Measurements from ENCODE around the gene SVOPL. TPM values are rescaled to one million over a fixed set of nuclear protein-coding genes. Genes with fewer than 3 reads are reported as not detected.

The SVOPL gene
- total and polyA plus RNA-seq, 2 donors (not counting 1 experiment from before 2014, with no cell fraction given): not detected

- POLR2A ChIA-PET: no interaction called here
- Mint-ChIP-seq H3K4me3 (no peak overlapping the region), H3K9me3 (ENCODE audit: insufficient read depth) (no peaks in the 10 kb centered on the region), H3K27me3 (no peaks in the 10 kb centered on the region), H3K4me1 (no peaks in the 10 kb centered on the region), H3K27ac (no peak overlapping the region)
- TF ChIP-seq EZH2 (IDR thresholded peaks at IDR 0.05; ENCODE audit: borderline replicate concordance, insufficient read depth, low read depth, low read length, poor library complexity, severe bottlenecking): no peak
- TF ChIP-seq CTCF (IDR thresholded peaks at IDR 0.05): no peak
- Histone ChIP-seq H3K36me3 (replicated peaks in 1 of 2; ENCODE audit: control extremely low read depth in 1 of 2, control insufficient read depth in 1 of 2, extremely low read depth in 1 of 2, insufficient read depth in 2 of 2, low read length in 1 of 2) (peaks cover 6 to 7% of the 10 kb centered on the region in 2 experiments), H3K27ac (ENCODE audit: low read length in 2 of 2) (no peak overlapping the region), H3K4me2 (replicated peaks; ENCODE audit: low read depth, low read length, poor library complexity, severe bottlenecking) (no peak overlapping the region), H3K4me3 (ENCODE audit: control extremely low read depth in 1 of 5, extremely low read depth in 1 of 5, insufficient read depth in 1 of 5, low read depth in 2 of 5, low read length in 4 of 5) (no peak overlapping the region), H4K20me1 (ENCODE audit: control insufficient read depth, insufficient read depth, low read length, poor library complexity, severe bottlenecking) (no peaks in the 10 kb centered on the region), H3K9ac (ENCODE audit: low read length) (no peak overlapping the region), H2AFZ (ENCODE audit: insufficient read depth, low read depth, low read length, poor library complexity, severe bottlenecking) (no peak overlapping the region), H3K27me3 (replicated peaks in 1 of 4; ENCODE audit: control extremely low read depth in 1 of 4, control insufficient read depth in 3 of 4, insufficient read depth in 4 of 4, low read length in 3 of 4) (no peaks in the 10 kb centered on the region), H3K79me2 (ENCODE audit: control insufficient read depth, insufficient read depth, low read length) (no peaks in the 10 kb centered on the region), H3K9me3 (ENCODE audit: control extremely low read depth in 1 of 3, control insufficient read depth in 2 of 3, insufficient read depth in 1 of 3, low read length in 2 of 3) (no peaks in the 10 kb centered on the region), H3K4me1 (ENCODE audit: control insufficient read depth in 2 of 2, insufficient read depth in 2 of 2, low read length in 2 of 2) (no peaks in the 10 kb centered on the region)
- DNase-seq (no peak), ATAC-seq (ENCODE audit: low read depth) (no peak)
- WGBS (ENCODE audit: insufficient coverage): no CpG with 5 or more reads among the region's 2 CpGs
- CTCF ChIA-PET: no interaction called here
- intact Hi-C loops (cut with micrococcal nuclease): loop anchor here (10.0 kb wide), 1 partner anchor 66 kb away; no protein-coding TSS in a partner anchor
These were observed 112.2 kb downstream of the SVOPL start for GRCh38 chr7:138588986-138589385.

- TF ChIP-seq CTCF (IDR thresholded peaks at IDR 0.05) (no peak), EZH2 (IDR thresholded peaks at IDR 0.05; ENCODE audit: borderline replicate concordance, insufficient read depth, low read depth, low read length, poor library complexity, severe bottlenecking) (no peak)
- WGBS (ENCODE audit: insufficient coverage): 100% methylated on average over 3 of the region's 4 CpGs
- no peaks in the 10 kb centered on the region for H3K9me3 Mint-ChIP-seq (ENCODE audit: insufficient read depth)
- Histone ChIP-seq H3K4me3 (ENCODE audit: control extremely low read depth in 1 of 5, extremely low read depth in 1 of 5, insufficient read depth in 1 of 5, low read depth in 2 of 5, low read length in 4 of 5) (no peak overlapping the region), H3K9me3 (ENCODE audit: control extremely low read depth in 1 of 3, control insufficient read depth in 2 of 3, insufficient read depth in 1 of 3, low read length in 2 of 3) (no peaks in the 10 kb centered on the region), H3K9ac (ENCODE audit: low read length) (no peak overlapping the region), H3K36me3 (replicated peaks in 1 of 2; ENCODE audit: control extremely low read depth in 1 of 2, control insufficient read depth in 1 of 2, extremely low read depth in 1 of 2, insufficient read depth in 2 of 2, low read length in 1 of 2) (peaks cover 7 to 9% of the 10 kb centered on the region in 2 experiments), H3K27ac (ENCODE audit: low read length in 2 of 2) (no peak overlapping the region), H3K4me1 (ENCODE audit: control insufficient read depth in 2 of 2, insufficient read depth in 2 of 2, low read length in 2 of 2) (no peaks in the 10 kb centered on the region), H2AFZ (ENCODE audit: insufficient read depth, low read depth, low read length, poor library complexity, severe bottlenecking) (no peak overlapping the region), H3K4me2 (replicated peaks; ENCODE audit: low read depth, low read length, poor library complexity, severe bottlenecking) (no peak overlapping the region), H3K79me2 (ENCODE audit: control insufficient read depth, insufficient read depth, low read length) (no peaks in the 10 kb centered on the region), H4K20me1 (ENCODE audit: control insufficient read depth, insufficient read depth, low read length, poor library complexity, severe bottlenecking) (no peaks in the 10 kb centered on the region), H3K27me3 (replicated peaks in 1 of 4; ENCODE audit: control extremely low read depth in 1 of 4, control insufficient read depth in 3 of 4, insufficient read depth in 4 of 4, low read length in 3 of 4) (no peaks in the 10 kb centered on the region)
- intact Hi-C loops (cut with micrococcal nuclease): loop anchor here (10.0 kb wide), 1 partner anchor 67 kb away; no protein-coding TSS in a partner anchor
- no peak for DNase-seq
- ChIA-PET POLR2A (no interaction called here), CTCF (interaction anchor here (0.6 kb wide), 1 partner anchor 14 kb away, joined by 3 read pairs; no protein-coding TSS in a partner anchor)
- no peak overlapping the region for H3K4me3 Mint-ChIP-seq
- no peaks in the 10 kb centered on the region for H3K4me1 Mint-ChIP-seq
- no peaks in the 10 kb centered on the region for H3K27me3 Mint-ChIP-seq
- H3K27ac Mint-ChIP-seq: no peak overlapping the region
- no peak for ATAC-seq (ENCODE audit: low read depth)
These were observed 113.7 kb downstream of the SVOPL start for GRCh38 chr7:138587485-138587884.
